CD4-positive, alpha-beta memory T cell (primary cell): Measurements from ENCODE around the gene EARS2. TPM values are rescaled to one million over a fixed set of nuclear protein-coding genes. Genes with fewer than 3 reads are reported as not detected.
A peak's percentile ranks its signal among the peaks of the same experiment; 100 is the strongest.

Experiments used
- CTCF ChIA-PET: fragments of 350-600 bp; sonication (Branson Sonifier 250); formaldehyde crosslinking; loops from one replicate; lab custom pipeline; 2021; ENCODE audit warnings: inconsistent platforms; ENCODE audit not compliant: partially characterized antibody; lab: Charles Lee
- POLR2A ChIA-PET: fragments of 350-600 bp; sonication (Branson Sonifier 250); formaldehyde crosslinking; loops from one replicate; lab custom pipeline; 2021; ENCODE audit not compliant: partially characterized antibody; lab: Charles Lee
- DNase-seq, 5 donors: peaks; one replicate each; pipeline versions ENCODE4 v3.0.0 to v3.0.0-alpha.2; 2020 to 2022; ENCODE audit warnings: mixed read lengths in 1 of 5
- H3K27ac ChIP-seq: one replicate; pipeline ENCODE4 v1.7.0; 2013; ENCODE audit warnings: low read depth, low read length
- H3K27me3 ChIP-seq: 2 replicates; pipeline ENCODE4 v1.7.0; 2013; ENCODE audit warnings: mild to moderate bottlenecking, low read length, moderate library complexity; ENCODE audit not compliant: insufficient read depth
- H3K36me3 ChIP-seq: 2 replicates; pipeline ENCODE4 v1.7.0; 2013; ENCODE audit warnings: mild to moderate bottlenecking, low read length, moderate library complexity; ENCODE audit not compliant: insufficient read depth
- H3K4me1 ChIP-seq: 2 replicates; pipeline ENCODE4 v1.7.0; 2013; ENCODE audit warnings: mild to moderate bottlenecking, low read length, moderate library complexity; ENCODE audit not compliant: insufficient read depth
- H3K4me3 ChIP-seq, 2 donors: one replicate each; pipeline ENCODE4 v1.7.0; 2013; ENCODE audit warnings: low read length in 2 of 2, mild to moderate bottlenecking in 1 of 2
- H3K9me3 ChIP-seq, 2 donors: one replicate each; pipeline ENCODE4 v1.7.0; 2013; ENCODE audit warnings: low read length in 2 of 2, control low read depth in 1 of 2; ENCODE audit not compliant: control insufficient read depth in 1 of 2
- H3K27ac Mint-ChIP-seq, 7 donors: one replicate each; pipeline ENCODE4 v1.8.0; 2020 to 2021; ENCODE audit warnings: mixed read lengths in 7 of 7, mild to moderate bottlenecking in 6 of 7, inconsistent platforms in 3 of 7, moderate library complexity in 3 of 7
- H3K27me3 Mint-ChIP-seq, 2 donors: one replicate each; pipeline ENCODE4 v1.8.0; 2020 to 2021; ENCODE audit warnings: mixed read lengths in 2 of 2
- H3K36me3 Mint-ChIP-seq, 2 donors: one replicate each; pipeline ENCODE4 v1.8.0; 2020 to 2021; ENCODE audit warnings: mixed read lengths in 2 of 2, inconsistent platforms in 1 of 2, mild to moderate bottlenecking in 1 of 2
- H3K4me1 Mint-ChIP-seq, 4 donors: one replicate each; pipeline ENCODE4 v1.8.0; 2020 to 2021; ENCODE audit warnings: mixed read lengths in 4 of 4, mild to moderate bottlenecking in 1 of 4
- H3K4me3 Mint-ChIP-seq, 8 donors: one replicate each; pipeline ENCODE4 v1.8.0; 2020 to 2021; ENCODE audit warnings: mixed read lengths in 8 of 8, mild to moderate bottlenecking in 7 of 8, moderate library complexity in 6 of 8, inconsistent platforms in 3 of 8
- H3K9me3 Mint-ChIP-seq, 8 donors: one replicate each; pipeline ENCODE4 v1.8.0; 2020 to 2021; ENCODE audit warnings: mixed read lengths in 8 of 8, mild to moderate bottlenecking in 5 of 8, inconsistent platforms in 3 of 8, moderate library complexity in 1 of 8
- intact Hi-C: fragments of 100-400 bp; cut with micrococcal nuclease; formaldehyde crosslinking; loops from one replicate; pipeline ENCODE4 v1.15.1; 2023
- polyA plus RNA-seq, 2 donors: library from polyadenylated mRNA; unstranded; fragments of 300-500 nt; fragmentation: Illumina TruSeq; gene quantifications; one replicate each; pipeline ENCODE4 v1.2.3, GENCODE V29; 2021
- total RNA-seq, 2 experiments: library from RNA; stranded (reverse); gene quantifications; one replicate each; pipeline ENCODE4 v1.2.3, GENCODE V29; 2021

The EARS2 gene
- total and polyA plus RNA-seq, 4 experiments from 2014 or later = 11.4 to 16.0 (median 14.6) TPM

DNA sequence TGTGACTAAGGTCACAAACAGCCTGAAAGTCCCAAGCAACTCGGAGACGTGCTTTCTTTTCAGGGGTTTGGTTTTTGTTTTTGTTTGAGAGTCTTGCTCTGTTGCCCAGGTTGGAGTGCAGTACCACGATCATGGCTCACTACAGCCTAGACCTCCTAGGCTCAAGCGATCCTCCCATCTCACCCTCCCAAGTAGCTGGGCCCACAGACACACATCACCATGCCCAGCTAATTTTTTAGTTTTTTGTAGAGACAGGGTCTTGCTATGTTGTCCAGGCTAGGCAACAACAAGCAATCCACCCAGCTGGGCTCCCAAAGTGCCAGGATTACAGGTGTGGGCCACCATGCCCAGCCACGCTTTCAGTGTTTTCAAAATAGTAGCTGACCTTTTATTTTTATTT lies 27.1 kb downstream of the EARS2 start:
- Histone ChIP-seq H3K36me3 (peaks cover 38% of the 10 kb centered on the region), H3K4me3 (no peak overlapping the region), H3K27ac (no peak overlapping the region), H3K9me3 (no peaks in the 10 kb centered on the region), H3K27me3 (no peaks in the 10 kb centered on the region), H3K4me1 (no peaks in the 10 kb centered on the region)
- H3K36me3 Mint-ChIP-seq = peaks cover 32 to 54% of the 10 kb centered on the region in 2 donors
- intact Hi-C loops = no loop called here
- H3K27ac Mint-ChIP-seq = no peak overlapping the region
- no peak for DNase-seq
- no peaks in the 10 kb centered on the region for H3K27me3 Mint-ChIP-seq
- no peaks in the 10 kb centered on the region for H3K4me1 Mint-ChIP-seq
- H3K4me3 Mint-ChIP-seq = no peak overlapping the region
- ChIA-PET CTCF (interaction anchor here (1.0 kb wide), 1 partner anchor 96 kb away, joined by 3 read pairs; no protein-coding TSS in a partner anchor), POLR2A (no interaction called here)
- H3K9me3 Mint-ChIP-seq = no peaks in the 10 kb centered on the region

DNA sequence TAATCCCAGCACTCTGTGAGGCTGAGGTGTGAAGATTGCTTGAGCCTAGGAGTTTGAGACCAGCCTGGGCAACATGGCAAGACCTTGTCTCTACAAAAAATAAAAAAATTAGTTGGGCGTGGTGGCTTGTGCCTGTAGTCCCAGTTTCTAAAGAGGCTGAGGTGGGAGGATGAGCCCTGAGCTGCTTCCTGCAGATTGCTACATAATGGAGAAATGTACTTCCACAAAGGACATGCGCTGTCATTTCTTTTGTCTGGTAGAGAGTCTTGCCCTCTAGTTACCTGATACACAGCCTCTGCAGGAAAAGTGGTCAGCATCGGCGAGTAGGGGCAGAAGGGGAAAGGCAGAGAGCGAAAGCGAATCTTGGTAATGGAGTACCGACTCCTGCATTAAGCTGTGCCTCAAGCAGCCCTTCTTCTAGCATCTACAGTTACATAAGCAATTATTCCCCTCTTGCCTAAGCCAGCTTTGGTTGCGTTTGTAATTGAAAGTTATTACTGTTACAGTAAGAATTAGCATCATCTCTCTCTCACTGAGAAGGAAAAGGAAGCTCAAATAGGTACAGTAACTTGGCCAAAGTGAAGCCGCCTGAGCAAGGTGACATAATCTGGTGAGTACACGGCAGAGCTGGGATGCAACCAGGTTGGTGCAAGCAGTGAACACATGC lies 28.4 kb downstream of the EARS2 start:
- Mint-ChIP-seq H3K9me3 (no peaks in the 10 kb centered on the region), H3K4me3 (no peak overlapping the region), H3K27me3 (no peaks in the 10 kb centered on the region), H3K36me3 (peaks cover 40 to 58% of the 10 kb centered on the region in 2 donors), H3K27ac (no peak overlapping the region), H3K4me1 (no peaks in the 10 kb centered on the region)
- Histone ChIP-seq H3K27ac (no peak overlapping the region), H3K27me3 (no peaks in the 10 kb centered on the region), H3K36me3 (peaks cover 28% of the 10 kb centered on the region), H3K4me3 (no peak overlapping the region), H3K4me1 (no peaks in the 10 kb centered on the region), H3K9me3 (no peaks in the 10 kb centered on the region)
- DNase-seq = no peak
- ChIA-PET CTCF (no interaction called here), POLR2A (no interaction called here)
- intact Hi-C loops = no loop called here

DNA sequence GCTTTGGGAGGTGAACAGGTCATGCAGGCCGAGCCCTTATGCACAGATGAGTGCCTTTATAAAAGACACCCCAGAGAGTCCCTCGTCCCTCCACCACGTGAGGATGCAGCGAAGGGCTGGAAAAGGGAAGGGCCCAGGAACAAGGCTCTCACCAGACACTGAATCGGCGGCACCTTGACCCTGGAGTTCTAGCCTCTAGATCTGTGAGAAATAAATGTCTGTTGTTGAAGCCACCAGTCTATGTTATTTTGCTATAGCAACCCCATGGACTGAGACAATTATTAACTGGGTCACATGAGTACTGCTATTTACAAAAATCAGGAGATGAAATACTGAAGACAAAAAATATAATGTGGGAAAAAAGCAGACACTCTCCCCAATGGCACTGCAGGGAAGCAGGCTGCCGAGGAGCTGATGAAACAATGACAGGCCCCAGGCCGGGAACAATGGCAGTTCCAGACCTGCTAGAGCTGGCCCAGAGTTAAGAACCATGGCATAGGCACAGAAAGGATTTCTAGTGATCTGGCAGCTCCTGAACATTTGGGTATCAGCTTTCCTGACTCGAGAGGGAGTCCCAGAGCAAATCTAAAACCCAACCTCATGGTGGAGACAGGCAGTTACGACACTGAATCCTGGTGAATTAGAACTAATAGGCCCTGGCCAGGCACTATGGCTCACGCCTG lies 29.0 kb downstream of the EARS2 start:
- H3K27me3 ChIP-seq = no peaks in the 10 kb centered on the region
- H3K36me3 Mint-ChIP-seq = peaks cover 41 to 59% of the 10 kb centered on the region in 2 donors
- POLR2A ChIA-PET = no interaction called here
- peak overlapping the region in 2 of 7 donors; percentile 23 to 35 for H3K27ac Mint-ChIP-seq
- no peak overlapping the region for H3K4me3 Mint-ChIP-seq
- H3K4me1 Mint-ChIP-seq = no peaks in the 10 kb centered on the region
- H3K36me3 ChIP-seq = peaks cover 26% of the 10 kb centered on the region
- no peak overlapping the region for H3K27ac ChIP-seq
- H3K9me3 ChIP-seq = no peaks in the 10 kb centered on the region
- intact Hi-C loops = no loop called here
- DNase-seq = no peak
- CTCF ChIA-PET = no interaction called here
- H3K27me3 Mint-ChIP-seq = no peaks in the 10 kb centered on the region
- H3K4me1 ChIP-seq = no peaks in the 10 kb centered on the region
- H3K9me3 Mint-ChIP-seq = no peaks in the 10 kb centered on the region
- no peak overlapping the region for H3K4me3 ChIP-seq

DNA sequence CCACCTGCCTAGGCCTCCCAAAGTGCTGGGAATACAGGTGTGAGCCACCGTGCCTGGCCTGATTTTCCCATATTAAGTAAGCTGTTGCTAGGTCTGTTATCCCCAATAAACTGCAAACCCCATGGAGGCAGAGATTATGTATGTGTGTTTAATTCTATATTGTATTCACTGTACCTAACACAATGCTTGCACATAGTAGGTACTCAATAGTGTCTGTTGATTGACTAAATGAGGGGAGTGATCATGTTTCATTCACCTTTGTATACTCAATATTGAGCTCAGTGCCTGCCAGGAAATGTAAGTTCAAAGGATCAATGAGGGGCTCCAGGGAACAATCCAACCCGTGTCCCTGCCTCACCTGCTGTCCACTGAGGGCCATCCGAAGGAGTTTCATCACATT lies 32.3 kb downstream of the EARS2 start:
- Histone ChIP-seq H3K27ac (no peak overlapping the region), H3K4me3 (no peak overlapping the region), H3K27me3 (no peaks in the 10 kb centered on the region), H3K36me3 (peaks cover 7% of the 10 kb centered on the region), H3K4me1 (no peaks in the 10 kb centered on the region), H3K9me3 (no peaks in the 10 kb centered on the region)
- peak overlapping the region in 1 of 7 donors; percentile 15 for H3K27ac Mint-ChIP-seq
- POLR2A ChIA-PET = no interaction called here
- intact Hi-C loops = no loop called here
- no peaks in the 10 kb centered on the region for H3K4me1 Mint-ChIP-seq
- H3K9me3 Mint-ChIP-seq = no peaks in the 10 kb centered on the region
- no peaks in the 10 kb centered on the region for H3K27me3 Mint-ChIP-seq
- H3K4me3 Mint-ChIP-seq = no peak overlapping the region
- no peak for DNase-seq
- peaks cover 53 to 63% of the 10 kb centered on the region in 2 donors for H3K36me3 Mint-ChIP-seq
- CTCF ChIA-PET = interaction anchor here (1.2 kb wide), 1 partner anchor 89 kb away, joined by 3 read pairs; no protein-coding TSS in a partner anchor

DNA sequence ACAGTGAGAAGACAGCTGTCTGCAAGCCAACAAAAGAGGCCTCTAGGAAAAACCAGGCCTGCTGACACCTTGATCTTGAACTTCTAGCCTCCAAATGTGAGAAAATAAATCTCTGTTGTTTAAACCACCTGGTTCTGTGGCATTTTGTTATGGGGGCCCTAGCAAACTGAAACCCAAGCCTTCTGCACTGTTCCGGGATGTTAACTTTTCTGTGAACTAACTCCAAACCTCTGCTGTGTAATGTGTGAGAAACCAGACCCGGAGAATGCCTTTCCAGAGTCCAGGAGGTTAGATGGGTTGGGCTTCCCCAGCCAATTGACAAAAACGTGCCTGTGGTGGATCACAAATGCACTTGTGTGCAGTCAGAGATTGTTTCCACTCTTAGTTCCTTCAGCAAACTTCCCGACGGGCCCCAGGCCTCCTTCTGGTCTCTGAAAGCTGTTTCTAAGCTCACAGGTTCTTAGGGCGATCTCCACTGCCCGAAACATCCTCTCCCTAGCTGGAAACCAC lies 33.2 kb downstream of the EARS2 start:
- no peaks in the 10 kb centered on the region for H3K27me3 ChIP-seq
- Mint-ChIP-seq H3K36me3 (peaks cover 57 to 59% of the 10 kb centered on the region in 2 donors), H3K27ac (no peak overlapping the region), H3K4me3 (no peak overlapping the region), H3K27me3 (no peaks in the 10 kb centered on the region), H3K4me1 (no peaks in the 10 kb centered on the region), H3K9me3 (no peaks in the 10 kb centered on the region)
- no peak for DNase-seq
- CTCF ChIA-PET = interaction anchor here (1.2 kb wide), 1 partner anchor 88 kb away, joined by 3 read pairs; no protein-coding TSS in a partner anchor
- intact Hi-C loops = no loop called here
- H3K9me3 ChIP-seq = no peaks in the 10 kb centered on the region
- POLR2A ChIA-PET = no interaction called here
- H3K4me1 ChIP-seq = no peaks in the 10 kb centered on the region
- H3K4me3 ChIP-seq = no peak overlapping the region
- H3K36me3 ChIP-seq = no peaks in the 10 kb centered on the region
- no peak overlapping the region for H3K27ac ChIP-seq

DNA sequence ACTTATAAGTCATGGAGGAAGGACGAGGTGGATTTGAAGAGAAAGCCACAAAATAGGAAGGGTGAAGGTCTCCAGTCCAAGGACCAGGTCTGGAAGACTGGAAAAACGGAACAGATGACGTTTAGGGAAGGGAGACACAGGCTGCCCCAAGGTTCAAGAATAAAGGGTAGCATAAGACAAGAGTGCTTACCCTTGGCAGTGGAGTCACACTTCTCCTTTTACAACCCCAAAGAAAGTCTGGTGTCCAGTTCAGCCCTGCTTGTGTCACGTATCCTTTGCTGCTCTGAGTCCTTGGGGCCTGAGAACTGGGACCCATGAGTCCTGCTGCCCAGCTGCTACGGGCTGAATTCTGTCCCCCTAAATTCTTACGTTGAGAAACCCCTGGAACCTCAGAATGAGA lies 33.8 kb downstream of the EARS2 start:
- H3K27ac ChIP-seq = no peak overlapping the region

DNA sequence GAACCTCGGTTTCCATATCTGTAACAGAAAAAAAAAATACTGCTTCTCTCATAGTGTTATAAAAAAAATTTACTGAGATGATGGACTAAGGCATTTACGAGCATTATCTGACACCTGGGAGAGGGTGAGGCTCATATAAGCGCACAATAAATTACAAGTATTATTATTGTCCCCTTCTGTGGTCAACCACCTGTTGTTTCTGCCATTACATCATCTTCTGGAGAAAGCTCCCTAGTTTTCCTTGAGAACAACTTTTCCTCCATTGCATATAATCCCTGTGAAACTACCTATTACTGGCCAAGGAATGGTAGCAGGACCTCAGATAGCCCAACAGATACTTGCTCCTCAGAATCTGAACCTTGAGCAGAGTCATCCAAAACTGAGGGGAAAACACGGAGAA lies 35.2 kb downstream of the EARS2 start:
- Mint-ChIP-seq H3K4me1 (peaks cover 0 to 9% (median 4%) of the 10 kb centered on the region in 4 donors), H3K9me3 (no peaks in the 10 kb centered on the region), H3K36me3 (peaks cover 43 to 50% of the 10 kb centered on the region in 2 donors), H3K4me3 (no peak overlapping the region), H3K27me3 (no peaks in the 10 kb centered on the region), H3K27ac (no peak overlapping the region)
- Histone ChIP-seq H3K4me3 (no peak overlapping the region), H3K9me3 (no peaks in the 10 kb centered on the region), H3K27me3 (no peaks in the 10 kb centered on the region), H3K4me1 (no peaks in the 10 kb centered on the region), H3K36me3 (no peaks in the 10 kb centered on the region), H3K27ac (no peak overlapping the region)
- CTCF ChIA-PET = interaction anchor here (1.0 to 1.1 kb wide), 2 partner anchors 12 to 16 kb away, joined by 3 read pairs; no protein-coding TSS in a partner anchor
- POLR2A ChIA-PET = interaction anchor here (1.2 kb wide), 1 partner anchor 16 kb away, joined by 3 read pairs; no protein-coding TSS in a partner anchor
- DNase-seq = no peak
- intact Hi-C loops = no loop called here

More for the DNA sequence above, 33.8 kb downstream of the EARS2 start:
- Mint-ChIP-seq H3K9me3 (no peaks in the 10 kb centered on the region), H3K27me3 (no peaks in the 10 kb centered on the region), H3K27ac (no peak overlapping the region), H3K4me1 (peaks cover 0 to 3% (median 0%) of the 10 kb centered on the region in 4 donors), H3K36me3 (peaks cover 52 to 58% of the 10 kb centered on the region in 2 donors), H3K4me3 (no peak overlapping the region)
- no peak overlapping the region for H3K4me3 ChIP-seq
- no peaks in the 10 kb centered on the region for H3K9me3 ChIP-seq
- H3K4me1 ChIP-seq = no peaks in the 10 kb centered on the region
- intact Hi-C loops = no loop called here
- CTCF ChIA-PET = no interaction called here
- DNase-seq = no peak
- no peaks in the 10 kb centered on the region for H3K36me3 ChIP-seq
- POLR2A ChIA-PET = no interaction called here
- no peaks in the 10 kb centered on the region for H3K27me3 ChIP-seq
